Activated CD4-positive, alpha-beta T cell treated with anti-CD3 and anti-CD28 coated beads, Interleukin-2, amount 10 ng/mL, durations not matched to agents 7 days and 5 days (primary cell): ENCODE measurements around the gene ZNF512. TPM values are rescaled to one million over a fixed set of nuclear protein-coding genes. Genes with fewer than 3 reads are reported as not detected.

Source experiments
- CTCF ChIA-PET: fragments of 350-600 bp; sonication (Branson Sonifier 250); formaldehyde crosslinking; loops from one replicate; lab custom pipeline; 2021; ENCODE audit warnings: antibody characterized with exemption; lab: Charles Lee
- POLR2A ChIA-PET: fragments of 350-600 bp; sonication (Branson Sonifier 250); formaldehyde crosslinking; loops from one replicate; lab custom pipeline; 2021; ENCODE audit warnings: antibody characterized with exemption; lab: Charles Lee
- DNase-seq: peaks from one replicate; pipeline ENCODE4 v3.0.0-alpha.2; 2020
- H3K27ac Mint-ChIP-seq: one replicate; pipeline ENCODE4 v1.8.0; 2021; ENCODE audit warnings: mild to moderate bottlenecking, moderate library complexity, mixed read lengths
- H3K27me3 Mint-ChIP-seq: one replicate; pipeline ENCODE4 v1.8.0; 2021; ENCODE audit warnings: mixed read lengths
- H3K36me3 Mint-ChIP-seq: one replicate; pipeline ENCODE4 v1.8.0; 2021; ENCODE audit warnings: low read depth, mixed read lengths
- H3K4me1 Mint-ChIP-seq: one replicate; pipeline ENCODE4 v1.8.0; 2021; ENCODE audit warnings: mixed read lengths
- H3K4me3 Mint-ChIP-seq: one replicate; pipeline ENCODE4 v1.8.0; 2021; ENCODE audit warnings: mild to moderate bottlenecking, moderate library complexity, mixed read lengths
- H3K9me3 Mint-ChIP-seq: one replicate; pipeline ENCODE4 v1.8.0; 2021; ENCODE audit warnings: mixed read lengths
- total RNA-seq, 2 experiments: library from RNA; stranded (reverse); gene quantifications; one replicate each; pipeline ENCODE4 v1.2.3, GENCODE V29; 2021

Gene ZNF512
- total RNA-seq, 2 experiments from 2014 or later, result 42.3 to 51.5 TPM

GRCh38 chr2:27566628-27567027 is 16.2 kb upstream of the ZNF512 start:
- H3K27me3 Mint-ChIP-seq, result peaks cover 54% of the 10 kb centered on the region
- no peak overlapping the region for H3K4me3 Mint-ChIP-seq
- no peak overlapping the region for H3K27ac Mint-ChIP-seq
- H3K4me1 Mint-ChIP-seq, result no peaks in the 10 kb centered on the region
- ChIA-PET POLR2A (no interaction called here), CTCF (interaction anchor here (1.2 kb wide), 1 partner anchor 20 kb away, joined by 5 read pairs; no protein-coding TSS in a partner anchor)
- no peak for DNase-seq
- H3K9me3 Mint-ChIP-seq, result no peaks in the 10 kb centered on the region
- peaks cover 2% of the 10 kb centered on the region for H3K36me3 Mint-ChIP-seq

- no peak for DNase-seq
- Mint-ChIP-seq H3K36me3 (peaks cover 2% of the 10 kb centered on the region), H3K27ac (no peak overlapping the region), H3K4me3 (no peak overlapping the region), H3K4me1 (no peaks in the 10 kb centered on the region), H3K27me3 (peaks cover 54% of the 10 kb centered on the region), H3K9me3 (no peaks in the 10 kb centered on the region)
- POLR2A ChIA-PET, result no interaction called here
- CTCF ChIA-PET, result interaction anchor here (1.1 kb wide), 1 partner anchor 16 kb away, joined by 3 read pairs; no protein-coding TSS in a partner anchor
Observed at GRCh38 chr2:27569398-27569797, 13.4 kb upstream of the ZNF512 start.

GRCh38 chr2:27571197-27571596 is 11.6 kb upstream of the ZNF512 start:
- H3K27me3 Mint-ChIP-seq, result peaks cover 43% of the 10 kb centered on the region
- no peak overlapping the region for H3K4me3 Mint-ChIP-seq
- ChIA-PET CTCF (interaction anchor here (1.2 kb wide), 1 partner anchor 11 kb away, joined by 4 read pairs; the partner anchor contains the start of gene ZNF512), POLR2A (no interaction called here)
- H3K36me3 Mint-ChIP-seq, result peaks cover 2% of the 10 kb centered on the region
- no peaks in the 10 kb centered on the region for H3K9me3 Mint-ChIP-seq
- no peaks in the 10 kb centered on the region for H3K4me1 Mint-ChIP-seq
- DNase-seq, result no peak
- H3K27ac Mint-ChIP-seq, result no peak overlapping the region

GRCh38 chr2:27571681-27572080 is 11.2 kb upstream of the ZNF512 start:
- H3K27ac Mint-ChIP-seq, result no peak overlapping the region
- no peak overlapping the region for H3K4me3 Mint-ChIP-seq
- peaks cover 39% of the 10 kb centered on the region for H3K27me3 Mint-ChIP-seq
- peaks cover 2% of the 10 kb centered on the region for H3K36me3 Mint-ChIP-seq
- no peak for DNase-seq
- CTCF ChIA-PET, result interaction anchor here (0.6 to 1.2 kb wide), 2 partner anchors 11 to 1823 kb away, joined by 3 to 4 read pairs; partner anchors contain the start of gene ZNF512
- POLR2A ChIA-PET, result no interaction called here
- H3K4me1 Mint-ChIP-seq, result no peaks in the 10 kb centered on the region
- no peaks in the 10 kb centered on the region for H3K9me3 Mint-ChIP-seq

GRCh38 chr2:27572439-27572838 is 10.4 kb upstream of the ZNF512 start:
- no peak overlapping the region for H3K27ac Mint-ChIP-seq
- peaks cover 3% of the 10 kb centered on the region for H3K9me3 Mint-ChIP-seq
- peaks cover 2% of the 10 kb centered on the region for H3K36me3 Mint-ChIP-seq
- no peak for DNase-seq
- no peak overlapping the region for H3K4me3 Mint-ChIP-seq
- H3K4me1 Mint-ChIP-seq, result no peaks in the 10 kb centered on the region
- ChIA-PET CTCF (interaction anchor here (1.8 kb wide), 1 partner anchor 15 kb away, joined by 4 read pairs; no protein-coding TSS in a partner anchor), POLR2A (no interaction called here)
- peaks cover 35% of the 10 kb centered on the region for H3K27me3 Mint-ChIP-seq

- Mint-ChIP-seq H3K27ac (no peak overlapping the region), H3K4me1 (no peaks in the 10 kb centered on the region), H3K4me3 (no peak overlapping the region), H3K36me3 (peaks cover 2% of the 10 kb centered on the region), H3K27me3 (peaks cover 38% of the 10 kb centered on the region), H3K9me3 (peaks cover 3% of the 10 kb centered on the region)
- ChIA-PET POLR2A (no interaction called here), CTCF (interaction anchor here (0.7 to 1.8 kb wide), 2 partner anchors 14 to 181 kb away, joined by 3 to 4 read pairs; no protein-coding TSS in a partner anchor)
- no peak for DNase-seq
Observed at GRCh38 chr2:27572998-27573429, 9.8 kb upstream of the ZNF512 start.

GRCh38 chr2:27573452-27573851 is 9.4 kb upstream of the ZNF512 start:
- Mint-ChIP-seq H3K36me3 (peaks cover 2% of the 10 kb centered on the region), H3K27ac (no peak overlapping the region), H3K4me3 (no peak overlapping the region), H3K4me1 (no peaks in the 10 kb centered on the region), H3K9me3 (peaks cover 3% of the 10 kb centered on the region), H3K27me3 (peaks cover 34% of the 10 kb centered on the region)
- CTCF ChIA-PET, result interaction anchor here (0.7 to 1.8 kb wide), 3 partner anchors 14 to 181 kb away, joined by 3 to 4 read pairs (median 3); no protein-coding TSS in a partner anchor
- no peak for DNase-seq
- POLR2A ChIA-PET, result no interaction called here

- CTCF ChIA-PET, result no interaction called here
- Mint-ChIP-seq H3K4me3 (peak overlapping the region; percentile 92), H3K27me3 (peaks cover 11% of the 10 kb centered on the region), H3K4me1 (peaks cover 44% of the 10 kb centered on the region), H3K27ac (peak overlapping the region; percentile 93), H3K9me3 (peaks cover 6% of the 10 kb centered on the region), H3K36me3 (peaks cover 31% of the 10 kb centered on the region)
- DNase-seq, result no peak
- POLR2A ChIA-PET, result no interaction called here
Observed at GRCh38 chr2:27581417-27582128, 1.3 kb upstream of the ZNF512 start.

GRCh38 chr2:27582129-27582694 is 630 bp upstream of the ZNF512 start:
- POLR2A ChIA-PET, result no interaction called here
- H3K27me3 Mint-ChIP-seq, result peaks cover 8% of the 10 kb centered on the region
- DNase-seq, result no peak
- CTCF ChIA-PET, result interaction anchor here (0.7 kb wide), 1 partner anchor 11 kb away, joined by 4 read pairs; no protein-coding TSS in a partner anchor
- peaks cover 50% of the 10 kb centered on the region for H3K4me1 Mint-ChIP-seq
- peak overlapping the region; percentile 92 for H3K4me3 Mint-ChIP-seq
- peaks cover 38% of the 10 kb centered on the region for H3K36me3 Mint-ChIP-seq
- peak overlapping the region; percentile 93 for H3K27ac Mint-ChIP-seq
- H3K9me3 Mint-ChIP-seq, result peaks cover 5% of the 10 kb centered on the region

GRCh38 chr2:27583390-27583915 is 611 bp downstream of the ZNF512 start:
- Mint-ChIP-seq H3K27me3 (peaks cover 2% of the 10 kb centered on the region), H3K4me3 (peak overlapping the region; percentile 92), H3K36me3 (peaks cover 48% of the 10 kb centered on the region), H3K9me3 (peaks cover 4% of the 10 kb centered on the region), H3K27ac (peak overlapping the region; percentile 93), H3K4me1 (peaks cover 57% of the 10 kb centered on the region)
- no peak for DNase-seq
- POLR2A ChIA-PET, result no interaction called here
- CTCF ChIA-PET, result no interaction called here

- POLR2A ChIA-PET, result no interaction called here
Observed at GRCh38 chr2:27584597-27584996, 1.8 kb downstream of the ZNF512 start.

GRCh38 chr2:27587025-27587424 is 4.2 kb downstream of the ZNF512 start:
- CTCF ChIA-PET, result interaction anchor here (0.7 to 1.3 kb wide), 3 partner anchors 10 to 238 kb away, joined by 3 to 4 read pairs (median 3); no protein-coding TSS in a partner anchor
- H3K27ac Mint-ChIP-seq, result no peak overlapping the region
- POLR2A ChIA-PET, result no interaction called here

More at GRCh38 chr2:27584597-27584996, 1.8 kb downstream of the ZNF512 start:
- DNase-seq, result no peak
- CTCF ChIA-PET, result no interaction called here
- Mint-ChIP-seq H3K27me3 (no peaks in the 10 kb centered on the region), H3K4me1 (peaks cover 60% of the 10 kb centered on the region), H3K9me3 (peaks cover 5% of the 10 kb centered on the region), H3K4me3 (peak overlapping the region; percentile 92), H3K36me3 (peaks cover 53% of the 10 kb centered on the region), H3K27ac (peak overlapping the region; percentile 93)

GRCh38 chr2:27588308-27588707 is 5.5 kb downstream of the ZNF512 start:
- Mint-ChIP-seq H3K36me3 (peaks cover 67% of the 10 kb centered on the region), H3K4me3 (no peak overlapping the region), H3K4me1 (peaks cover 52% of the 10 kb centered on the region), H3K9me3 (peaks cover 18% of the 10 kb centered on the region), H3K27ac (no peak overlapping the region), H3K27me3 (no peaks in the 10 kb centered on the region)
- CTCF ChIA-PET, result no interaction called here
- POLR2A ChIA-PET, result no interaction called here
- DNase-seq, result no peak

More at GRCh38 chr2:27587025-27587424, 4.2 kb downstream of the ZNF512 start:
- peaks cover 67% of the 10 kb centered on the region for H3K36me3 Mint-ChIP-seq
- no peaks in the 10 kb centered on the region for H3K27me3 Mint-ChIP-seq
- H3K9me3 Mint-ChIP-seq, result peaks cover 18% of the 10 kb centered on the region
- no peak for DNase-seq
- peaks cover 62% of the 10 kb centered on the region for H3K4me1 Mint-ChIP-seq
- no peak overlapping the region for H3K4me3 Mint-ChIP-seq
